ENCODE measurements around the gene LAMB2. TPM values are rescaled to one million over a fixed set of nuclear protein-coding genes. Genes with fewer than 3 reads are reported as not detected.

The LAMB2 gene
- total RNA-seq, 2 experiments from 2014 or later, result 0.36 to 0.60 TPM

DNA sequence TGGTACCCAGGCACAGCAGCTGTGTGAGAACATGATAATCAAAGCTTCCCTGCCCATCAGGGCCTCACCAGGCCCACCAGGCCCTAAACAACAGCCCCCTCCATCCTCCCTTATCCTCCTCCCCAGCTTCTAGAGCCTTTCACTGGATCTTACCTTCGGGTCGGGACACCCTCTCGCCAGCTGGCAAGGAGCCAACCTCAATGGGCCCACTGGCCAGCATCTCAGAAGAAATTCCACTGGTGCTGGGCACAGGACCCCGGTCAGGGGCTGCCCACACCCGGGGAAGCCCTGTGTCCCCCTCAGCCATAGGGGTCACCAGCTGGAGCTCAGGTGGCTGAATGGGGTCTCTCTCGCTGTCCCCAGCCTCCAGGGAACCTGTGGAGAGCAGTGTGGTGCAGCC, 21.5 kb downstream of the LAMB2 start:
- POLR2A ChIA-PET, result interaction anchor here (1.1 kb wide), 1 partner anchor 17 kb away, joined by 3 read pairs; the partner anchor contains the start of gene QRICH1
- DNase-seq, result no peak
- no peak overlapping the region for H3K4me3 ChIP-seq (ENCODE audit: low read length)

DNA sequence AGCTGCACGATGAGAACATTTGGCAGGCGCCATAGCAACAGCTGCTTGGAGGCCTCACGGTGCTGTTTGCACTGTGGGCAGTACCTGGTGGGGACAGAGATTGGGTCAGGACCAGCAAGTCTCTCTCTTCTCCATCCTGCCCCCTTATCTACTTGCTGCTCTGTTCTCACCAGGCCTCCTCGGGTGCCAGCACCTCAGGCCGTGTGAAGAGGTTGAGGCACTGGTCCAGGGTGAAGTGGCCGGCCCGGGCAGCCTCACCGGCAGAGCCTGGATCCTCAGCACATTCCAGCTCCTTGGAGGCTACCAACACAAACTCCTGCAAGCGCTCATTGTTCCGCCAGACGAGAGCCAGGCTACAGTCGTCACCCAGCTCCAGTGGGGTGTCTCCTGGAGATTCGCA, 22.1 kb downstream of the LAMB2 start:
- intact Hi-C loops (cut with DNase I, micrococcal nuclease), result no loop called here
- DNase-seq (no peak), ATAC-seq (ENCODE audit: poor library complexity) (no peak)
- H3K36me3 Mint-ChIP-seq (ENCODE audit: low read depth), result peaks cover 63% of the 10 kb centered on the region
- H3K4me3 Mint-ChIP-seq, result no peak overlapping the region
- Histone ChIP-seq H3K4me3 (ENCODE audit: low read length) (no peak overlapping the region), H3K9me3 (ENCODE audit: control insufficient read depth in 1 of 2, insufficient read depth in 1 of 2, low read length in 2 of 2) (no peaks in the 10 kb centered on the region), H3K36me3 (ENCODE audit: insufficient read depth, low read length) (peaks cover 81% of the 10 kb centered on the region), H3K27me3 (ENCODE audit: control insufficient read depth in 1 of 2, insufficient read depth in 2 of 2, low read length in 2 of 2) (no peaks in the 10 kb centered on the region), H3K4me1 (ENCODE audit: insufficient read depth, low read length) (no peaks in the 10 kb centered on the region), H3K27ac (ENCODE audit: low read depth in 1 of 2, low read length in 2 of 2) (no peak overlapping the region)
- H3K9me3 Mint-ChIP-seq, result no peaks in the 10 kb centered on the region
- POLR2A ChIA-PET, result interaction anchor here (1.1 kb wide), 1 partner anchor 16 kb away, joined by 3 read pairs; the partner anchor contains the start of gene QRICH1
- TF ChIP-seq, protein P1, sequence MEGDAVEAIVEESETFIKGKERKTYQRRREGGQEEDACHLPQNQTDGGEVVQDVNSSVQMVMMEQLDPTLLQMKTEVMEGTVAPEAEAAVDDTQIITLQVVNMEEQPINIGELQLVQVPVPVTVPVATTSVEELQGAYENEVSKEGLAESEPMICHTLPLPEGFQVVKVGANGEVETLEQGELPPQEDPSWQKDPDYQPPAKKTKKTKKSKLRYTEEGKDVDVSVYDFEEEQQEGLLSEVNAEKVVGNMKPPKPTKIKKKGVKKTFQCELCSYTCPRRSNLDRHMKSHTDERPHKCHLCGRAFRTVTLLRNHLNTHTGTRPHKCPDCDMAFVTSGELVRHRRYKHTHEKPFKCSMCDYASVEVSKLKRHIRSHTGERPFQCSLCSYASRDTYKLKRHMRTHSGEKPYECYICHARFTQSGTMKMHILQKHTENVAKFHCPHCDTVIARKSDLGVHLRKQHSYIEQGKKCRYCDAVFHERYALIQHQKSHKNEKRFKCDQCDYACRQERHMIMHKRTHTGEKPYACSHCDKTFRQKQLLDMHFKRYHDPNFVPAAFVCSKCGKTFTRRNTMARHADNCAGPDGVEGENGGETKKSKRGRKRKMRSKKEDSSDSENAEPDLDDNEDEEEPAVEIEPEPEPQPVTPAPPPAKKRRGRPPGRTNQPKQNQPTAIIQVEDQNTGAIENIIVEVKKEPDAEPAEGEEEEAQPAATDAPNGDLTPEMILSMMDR (IDR thresholded peaks at IDR 0.05), result no peak
- no peaks in the 10 kb centered on the region for H3K27me3 Mint-ChIP-seq
- CTCF ChIA-PET, result no interaction called here
- H3K27ac Mint-ChIP-seq, result no peak overlapping the region
- peaks cover 3% of the 10 kb centered on the region for H3K4me1 Mint-ChIP-seq (ENCODE audit: low read depth)

More for the DNA sequence above, 21.5 kb downstream of the LAMB2 start:
- Histone ChIP-seq H3K4me1 (ENCODE audit: insufficient read depth, low read length) (no peaks in the 10 kb centered on the region), H3K27ac (ENCODE audit: low read depth in 1 of 2, low read length in 2 of 2) (no peak overlapping the region), H3K36me3 (ENCODE audit: insufficient read depth, low read length) (peaks cover 87% of the 10 kb centered on the region), H3K27me3 (ENCODE audit: control insufficient read depth in 1 of 2, insufficient read depth in 2 of 2, low read length in 2 of 2) (no peaks in the 10 kb centered on the region), H3K9me3 (ENCODE audit: control insufficient read depth in 1 of 2, insufficient read depth in 1 of 2, low read length in 2 of 2) (no peaks in the 10 kb centered on the region)
- Mint-ChIP-seq H3K4me3 (no peak overlapping the region), H3K27me3 (no peaks in the 10 kb centered on the region), H3K9me3 (no peaks in the 10 kb centered on the region), H3K36me3 (ENCODE audit: low read depth) (peaks cover 68% of the 10 kb centered on the region), H3K4me1 (ENCODE audit: low read depth) (no peaks in the 10 kb centered on the region), H3K27ac (no peak overlapping the region)
- intact Hi-C loops (cut with DNase I, micrococcal nuclease), result no loop called here
- no peak for ATAC-seq (ENCODE audit: poor library complexity)
- CTCF ChIA-PET, result no interaction called here
- TF ChIP-seq, protein P1 (IDR thresholded peaks at IDR 0.05), result no peak

DNA sequence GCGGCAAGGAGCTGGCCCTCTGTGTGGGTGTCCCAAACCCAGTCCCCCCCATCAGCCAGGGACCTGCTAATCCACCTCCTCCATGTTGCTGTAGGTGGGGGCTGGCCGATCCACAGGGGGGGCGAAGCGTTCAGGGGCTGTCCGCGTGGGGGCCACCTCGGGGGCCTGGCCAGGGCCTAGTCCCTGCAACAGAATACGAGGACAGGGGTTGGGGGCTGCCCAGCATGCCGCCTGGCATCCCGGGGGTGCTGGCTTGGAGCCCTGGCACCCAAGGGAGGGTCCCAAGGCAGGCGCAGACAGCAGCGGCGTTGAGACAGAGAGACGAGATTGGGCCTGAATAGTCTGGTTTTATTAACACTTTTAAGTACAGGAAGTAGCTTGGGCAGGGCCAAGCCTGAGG, 24.5 kb downstream of the LAMB2 start:
- Histone ChIP-seq H3K36me3 (ENCODE audit: insufficient read depth, low read length) (peaks cover 57% of the 10 kb centered on the region), H3K27me3 (ENCODE audit: control insufficient read depth in 1 of 2, insufficient read depth in 2 of 2, low read length in 2 of 2) (no peaks in the 10 kb centered on the region), H3K4me3 (ENCODE audit: low read length) (no peak overlapping the region), H3K9me3 (ENCODE audit: control insufficient read depth in 1 of 2, insufficient read depth in 1 of 2, low read length in 2 of 2) (no peaks in the 10 kb centered on the region), H3K4me1 (ENCODE audit: insufficient read depth, low read length) (peaks cover 16% of the 10 kb centered on the region), H3K27ac (ENCODE audit: low read depth in 1 of 2, low read length in 2 of 2) (no peak overlapping the region)
- DNase-seq (no peak), ATAC-seq (ENCODE audit: poor library complexity) (no peak)
- Mint-ChIP-seq H3K9me3 (no peaks in the 10 kb centered on the region), H3K27ac (no peak overlapping the region), H3K27me3 (no peaks in the 10 kb centered on the region), H3K4me1 (ENCODE audit: low read depth) (peaks cover 24% of the 10 kb centered on the region), H3K36me3 (ENCODE audit: low read depth) (peaks cover 57% of the 10 kb centered on the region), H3K4me3 (no peak overlapping the region)
- intact Hi-C loops (cut with DNase I, micrococcal nuclease), result no loop called here
- TF ChIP-seq, protein P1 (IDR thresholded peaks at IDR 0.05), result no peak
- POLR2A ChIA-PET, result interaction anchor here (0.8 kb wide), 1 partner anchor 13 kb away, joined by 3 read pairs; no protein-coding TSS in a partner anchor
- CTCF ChIA-PET, result no interaction called here
